Liver (tissue), 9 donors: ENCODE results near the gene CCDC50. TPM values are rescaled to one million over a fixed set of nuclear protein-coding genes. Genes with fewer than 3 reads are reported as not detected.

ENCODE experiments used
- DNase-seq: peaks from one replicate; pipeline ENCODE4 v3.0.0-alpha.2; 2017; ENCODE audit warnings: low spot score
- H3K27ac ChIP-seq, 2 donors: one replicate each; pipeline ENCODE4 v1.7.0; 2013; ENCODE audit warnings: inconsistent platforms in 2 of 2, low read length in 2 of 2, control low read depth in 1 of 2, low read depth in 1 of 2, mild to moderate bottlenecking in 1 of 2
- H3K27me3 ChIP-seq, 4 donors: one replicate each; pipeline versions ENCODE4 v1.6.1 to v1.7.0; 2013; ENCODE audit warnings: low read length in 3 of 4, inconsistent platforms in 1 of 4, mild to moderate bottlenecking in 1 of 4, moderate library complexity in 1 of 4; ENCODE audit not compliant: control insufficient read depth in 4 of 4, insufficient read depth in 4 of 4
- H3K36me3 ChIP-seq, 4 donors: one replicate each; pipeline versions ENCODE4 v1.6.1 to v1.7.0; 2013; ENCODE audit warnings: low read length in 3 of 4, mild to moderate bottlenecking in 3 of 4, low read depth in 1 of 4, moderate library complexity in 1 of 4; ENCODE audit not compliant: control insufficient read depth in 4 of 4, insufficient read depth in 3 of 4
- H3K4me1 ChIP-seq, 4 donors: one replicate each; pipeline versions ENCODE4 v1.6.1 to v1.7.0; 2013; ENCODE audit warnings: low read length in 3 of 4, mild to moderate bottlenecking in 3 of 4, moderate library complexity in 1 of 4; ENCODE audit not compliant: control insufficient read depth in 4 of 4, insufficient read depth in 4 of 4
- H3K4me3 ChIP-seq, 3 donors: one replicate each; pipeline versions ENCODE4 v1.6.1 to v1.7.0; 2013; ENCODE audit warnings: low read length in 3 of 3, control low read depth in 1 of 3, low read depth in 1 of 3, mild to moderate bottlenecking in 1 of 3
- H3K9ac ChIP-seq, 2 donors: one replicate each; pipeline ENCODE4 v1.7.0; 2013; ENCODE audit warnings: low read length in 2 of 2, mild to moderate bottlenecking in 2 of 2, moderate library complexity in 2 of 2, control low read depth in 1 of 2, low read depth in 1 of 2
- H3K9me3 ChIP-seq, 4 donors: one replicate each; pipeline versions ENCODE4 v1.6.1 to v1.7.0; 2013; ENCODE audit warnings: low read length in 3 of 4; ENCODE audit not compliant: control insufficient read depth in 4 of 4
- EGR1 ChIP-seq, 2 donors: IDR thresholded peaks; 2 replicates each; pipeline ENCODE4 v1.6.1; 2016 to 2018; ENCODE audit warnings: antibody characterized with exemption in 2 of 2, low read depth in 2 of 2
- FOXA1 ChIP-seq: IDR thresholded peaks from 2 replicates; pipeline ENCODE4 v1.6.1; 2016; ENCODE audit warnings: antibody characterized with exemption
- FOXA2 ChIP-seq: IDR thresholded peaks from 2 replicates; pipeline ENCODE4 v1.6.1; 2016; ENCODE audit warnings: antibody characterized with exemption
- GABPA ChIP-seq, 2 donors: IDR thresholded peaks in 1 of 2; conservative IDR thresholded peaks in 1 of 2; 2 replicates each; pipeline ENCODE4 v1.6.1; 2016; ENCODE audit warnings: antibody characterized with exemption in 2 of 2, mild to moderate bottlenecking in 1 of 2, moderate library complexity in 1 of 2
- HNF4A ChIP-seq, 2 donors: conservative IDR thresholded peaks; 2 replicates each; pipeline ENCODE4 v1.6.1; 2016; ENCODE audit warnings: antibody characterized with exemption in 2 of 2, mild to moderate bottlenecking in 2 of 2
- JUND ChIP-seq, 2 donors: IDR thresholded peaks; 2 replicates each; pipeline ENCODE4 v1.6.1; 2016; ENCODE audit warnings: antibody characterized with exemption in 2 of 2
- NR2F2 ChIP-seq: IDR thresholded peaks from 2 replicates; pipeline ENCODE4 v1.6.1; 2016; ENCODE audit warnings: antibody characterized with exemption
- RAD21 ChIP-seq, 2 donors: IDR thresholded peaks; 2 replicates each; pipeline ENCODE4 v1.6.1; 2016; ENCODE audit warnings: antibody characterized with exemption in 2 of 2, mild to moderate bottlenecking in 2 of 2
- RXRA ChIP-seq, 2 donors: IDR thresholded peaks; 2 replicates each; pipeline ENCODE4 v1.6.1; 2017 to 2018; ENCODE audit warnings: antibody characterized with exemption in 2 of 2, mild to moderate bottlenecking in 1 of 2
- TAF1 ChIP-seq: conservative IDR thresholded peaks from 2 replicates; pipeline ENCODE4 v1.6.1; 2016; ENCODE audit warnings: antibody characterized with exemption, mild to moderate bottlenecking
- YY1 ChIP-seq: IDR thresholded peaks from 2 replicates; pipeline ENCODE4 v1.6.1; 2016; ENCODE audit warnings: antibody characterized with exemption, mild to moderate bottlenecking
- WGBS: extraction: QIAGEN DNeasy Blood & Tissue Kit; methylation state at CpG from one replicate; pipeline ENCODE4 v1.1.7; 2013; 5-methylcytosine and 5-hydroxymethylcytosine counted together
- polyA plus RNA-seq, 2 donors: library from polyadenylated mRNA; stranded (reverse) in 1 of 2; unstranded in 1 of 2; fragments of 200-250 nt in 1 of 2; fragments of >200 nt in 1 of 2; fragmentation: Nextera tagmentation in 1 of 2; extraction: Ambion mirVana in 1 of 2; gene quantifications; one replicate each; pipeline versions ENCODE4 v1.2.1 to v1.2.3, GENCODE V29; 2013 to 2015
- total RNA-seq, 2 donors: library from RNA; depleted of rRNA; stranded (reverse); fragments of >200 nt; gene quantifications; one replicate each; pipeline ENCODE4 v1.2.3, GENCODE V29; 2014
- TF ChIP-seq, protein P1 (sequence below): IDR thresholded peaks from 2 replicates; pipeline ENCODE4 v1.6.1; 2016; ENCODE audit warnings: antibody characterized with exemption
- TF ChIP-seq, protein P2 (sequence below): IDR thresholded peaks from 2 replicates; pipeline ENCODE4 v1.6.1; 2016; ENCODE audit warnings: antibody characterized with exemption
- TF ChIP-seq, protein P3 (sequence below): fragments of 150-350 bp; IDR thresholded peaks from 2 replicates; pipeline ENCODE4 v1.5.1; 2017; ENCODE audit warnings: improper control_type of control experiment, low read depth, low read length; ENCODE audit not compliant: missing input control
- TF ChIP-seq, protein P4 (sequence below): IDR thresholded peaks from 2 replicates; pipeline ENCODE4 v1.6.1; 2016; ENCODE audit warnings: antibody characterized with exemption, mild to moderate bottlenecking
- donor health status: healthy.
- donor health status: healthy.
- donor health status: healthy.
- donor health status: healthy.
- donor health status: healthy.

Gene CCDC50
- total and polyA plus RNA-seq, 4 donors: 15.4 to 69.0 (median 33.6) TPM

DNA sequence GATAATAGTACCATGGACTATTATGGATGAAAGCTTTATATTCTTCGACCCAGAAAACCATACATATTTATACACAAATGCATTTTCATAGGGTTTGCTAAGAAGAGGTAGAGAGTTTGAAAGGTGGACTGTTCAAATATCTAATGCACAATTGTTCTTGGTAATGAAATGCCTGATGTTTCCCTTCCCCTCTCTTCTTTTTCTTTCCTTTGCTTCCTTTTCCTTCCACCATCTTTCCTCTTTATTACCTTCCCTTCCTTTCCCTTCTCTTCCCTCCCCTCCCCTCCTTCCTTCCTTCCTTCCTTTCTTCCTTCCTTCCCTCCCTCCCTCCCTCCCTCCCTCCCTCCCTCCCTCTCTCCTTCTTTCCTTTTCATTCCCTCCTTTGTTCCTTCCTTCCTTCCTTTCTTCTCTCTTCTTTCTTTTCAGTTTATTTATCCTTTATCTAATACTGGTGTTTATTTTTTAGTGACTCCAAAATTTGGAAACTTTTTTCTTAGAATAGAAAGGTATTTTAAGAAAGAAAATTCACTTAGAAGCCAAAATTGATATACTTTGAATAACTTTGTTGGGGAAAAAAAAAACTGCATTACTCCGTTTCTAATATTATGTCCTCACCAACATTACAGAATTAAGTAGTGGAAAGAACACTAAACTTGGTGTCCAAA lies 109.1 kb downstream of the CCDC50 start:
- Histone ChIP-seq H3K4me3 (no peak overlapping the region), H3K4me1 (no peaks in the 10 kb centered on the region), H3K27ac (no peak overlapping the region), H3K9ac (no peak overlapping the region), H3K36me3 (no peaks in the 10 kb centered on the region), H3K9me3 (no peaks in the 10 kb centered on the region), H3K27me3 (no peaks in the 10 kb centered on the region)
- DNase-seq: no peak
- no peak for TF ChIP-seq NR2F2
- no peak for TF ChIP-seq FOXA2
- TF ChIP-seq HNF4A (conservative IDR thresholded peaks at IDR 0.05): no peak
- TF ChIP-seq JUND (IDR thresholded peaks at IDR 0.05): no peak
- TF ChIP-seq, protein P1, sequence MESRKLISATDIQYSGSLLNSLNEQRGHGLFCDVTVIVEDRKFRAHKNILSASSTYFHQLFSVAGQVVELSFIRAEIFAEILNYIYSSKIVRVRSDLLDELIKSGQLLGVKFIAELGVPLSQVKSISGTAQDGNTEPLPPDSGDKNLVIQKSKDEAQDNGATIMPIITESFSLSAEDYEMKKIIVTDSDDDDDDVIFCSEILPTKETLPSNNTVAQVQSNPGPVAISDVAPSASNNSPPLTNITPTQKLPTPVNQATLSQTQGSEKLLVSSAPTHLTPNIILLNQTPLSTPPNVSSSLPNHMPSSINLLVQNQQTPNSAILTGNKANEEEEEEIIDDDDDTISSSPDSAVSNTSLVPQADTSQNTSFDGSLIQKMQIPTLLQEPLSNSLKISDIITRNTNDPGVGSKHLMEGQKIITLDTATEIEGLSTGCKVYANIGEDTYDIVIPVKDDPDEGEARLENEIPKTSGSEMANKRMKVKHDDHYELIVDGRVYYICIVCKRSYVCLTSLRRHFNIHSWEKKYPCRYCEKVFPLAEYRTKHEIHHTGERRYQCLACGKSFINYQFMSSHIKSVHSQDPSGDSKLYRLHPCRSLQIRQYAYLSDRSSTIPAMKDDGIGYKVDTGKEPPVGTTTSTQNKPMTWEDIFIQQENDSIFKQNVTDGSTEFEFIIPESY: no peak
- 87% methylated on average over 2 of the region's 2 CpGs for WGBS

DNA sequence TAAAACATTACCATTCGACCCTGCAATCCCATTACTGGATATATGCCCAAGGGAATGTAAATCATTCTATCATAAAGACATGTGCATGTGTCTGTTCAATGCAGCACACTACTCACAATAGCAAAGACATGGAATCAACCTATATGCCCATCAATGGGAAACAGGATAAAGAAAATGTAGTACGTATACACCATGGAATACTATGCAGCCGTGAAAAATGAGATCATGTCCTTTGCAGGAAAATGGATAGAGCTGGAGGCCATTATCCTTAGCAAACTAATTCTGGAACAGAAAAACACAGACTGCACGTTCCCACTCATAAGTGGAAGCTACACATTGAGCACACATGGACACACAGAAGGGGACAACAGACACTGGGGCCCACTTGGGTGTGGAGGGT lies 111.3 kb downstream of the CCDC50 start:
- no peak overlapping the region for H3K27ac ChIP-seq
- H3K4me3 ChIP-seq: no peak overlapping the region
- 90% methylated on average over 4 of the region's 4 CpGs for WGBS
- H3K36me3 ChIP-seq: no peaks in the 10 kb centered on the region
- no peaks in the 10 kb centered on the region for H3K9me3 ChIP-seq
- H3K9ac ChIP-seq: no peak overlapping the region
- H3K4me1 ChIP-seq: no peaks in the 10 kb centered on the region
- no peak for DNase-seq
- H3K27me3 ChIP-seq: no peaks in the 10 kb centered on the region
- no peak for TF ChIP-seq YY1
- TF ChIP-seq NR2F2: no peak
- no peak for TF ChIP-seq GABPA (IDR thresholded peaks at IDR 0.05 in 1 of 2, conservative IDR thresholded peaks at IDR 0.05 in 1 of 2)
- TF ChIP-seq FOXA1: no peak
- TF ChIP-seq, protein P1: no peak
- TF ChIP-seq, protein P2, sequence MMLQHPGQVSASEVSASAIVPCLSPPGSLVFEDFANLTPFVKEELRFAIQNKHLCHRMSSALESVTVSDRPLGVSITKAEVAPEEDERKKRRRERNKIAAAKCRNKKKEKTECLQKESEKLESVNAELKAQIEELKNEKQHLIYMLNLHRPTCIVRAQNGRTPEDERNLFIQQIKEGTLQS: no peak
- TF ChIP-seq RXRA (IDR thresholded peaks at IDR 0.05): no peak
- TF ChIP-seq, protein P3, sequence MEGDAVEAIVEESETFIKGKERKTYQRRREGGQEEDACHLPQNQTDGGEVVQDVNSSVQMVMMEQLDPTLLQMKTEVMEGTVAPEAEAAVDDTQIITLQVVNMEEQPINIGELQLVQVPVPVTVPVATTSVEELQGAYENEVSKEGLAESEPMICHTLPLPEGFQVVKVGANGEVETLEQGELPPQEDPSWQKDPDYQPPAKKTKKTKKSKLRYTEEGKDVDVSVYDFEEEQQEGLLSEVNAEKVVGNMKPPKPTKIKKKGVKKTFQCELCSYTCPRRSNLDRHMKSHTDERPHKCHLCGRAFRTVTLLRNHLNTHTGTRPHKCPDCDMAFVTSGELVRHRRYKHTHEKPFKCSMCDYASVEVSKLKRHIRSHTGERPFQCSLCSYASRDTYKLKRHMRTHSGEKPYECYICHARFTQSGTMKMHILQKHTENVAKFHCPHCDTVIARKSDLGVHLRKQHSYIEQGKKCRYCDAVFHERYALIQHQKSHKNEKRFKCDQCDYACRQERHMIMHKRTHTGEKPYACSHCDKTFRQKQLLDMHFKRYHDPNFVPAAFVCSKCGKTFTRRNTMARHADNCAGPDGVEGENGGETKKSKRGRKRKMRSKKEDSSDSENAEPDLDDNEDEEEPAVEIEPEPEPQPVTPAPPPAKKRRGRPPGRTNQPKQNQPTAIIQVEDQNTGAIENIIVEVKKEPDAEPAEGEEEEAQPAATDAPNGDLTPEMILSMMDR: no peak
- no peak for TF ChIP-seq TAF1
- no peak for TF ChIP-seq JUND (IDR thresholded peaks at IDR 0.05)
- TF ChIP-seq RAD21 (IDR thresholded peaks at IDR 0.05): no peak
- TF ChIP-seq EGR1 (IDR thresholded peaks at IDR 0.05; ENCODE audit: low read depth in 2 of 2): no peak
- no peak for TF ChIP-seq HNF4A (conservative IDR thresholded peaks at IDR 0.05)
- TF ChIP-seq, protein P4, sequence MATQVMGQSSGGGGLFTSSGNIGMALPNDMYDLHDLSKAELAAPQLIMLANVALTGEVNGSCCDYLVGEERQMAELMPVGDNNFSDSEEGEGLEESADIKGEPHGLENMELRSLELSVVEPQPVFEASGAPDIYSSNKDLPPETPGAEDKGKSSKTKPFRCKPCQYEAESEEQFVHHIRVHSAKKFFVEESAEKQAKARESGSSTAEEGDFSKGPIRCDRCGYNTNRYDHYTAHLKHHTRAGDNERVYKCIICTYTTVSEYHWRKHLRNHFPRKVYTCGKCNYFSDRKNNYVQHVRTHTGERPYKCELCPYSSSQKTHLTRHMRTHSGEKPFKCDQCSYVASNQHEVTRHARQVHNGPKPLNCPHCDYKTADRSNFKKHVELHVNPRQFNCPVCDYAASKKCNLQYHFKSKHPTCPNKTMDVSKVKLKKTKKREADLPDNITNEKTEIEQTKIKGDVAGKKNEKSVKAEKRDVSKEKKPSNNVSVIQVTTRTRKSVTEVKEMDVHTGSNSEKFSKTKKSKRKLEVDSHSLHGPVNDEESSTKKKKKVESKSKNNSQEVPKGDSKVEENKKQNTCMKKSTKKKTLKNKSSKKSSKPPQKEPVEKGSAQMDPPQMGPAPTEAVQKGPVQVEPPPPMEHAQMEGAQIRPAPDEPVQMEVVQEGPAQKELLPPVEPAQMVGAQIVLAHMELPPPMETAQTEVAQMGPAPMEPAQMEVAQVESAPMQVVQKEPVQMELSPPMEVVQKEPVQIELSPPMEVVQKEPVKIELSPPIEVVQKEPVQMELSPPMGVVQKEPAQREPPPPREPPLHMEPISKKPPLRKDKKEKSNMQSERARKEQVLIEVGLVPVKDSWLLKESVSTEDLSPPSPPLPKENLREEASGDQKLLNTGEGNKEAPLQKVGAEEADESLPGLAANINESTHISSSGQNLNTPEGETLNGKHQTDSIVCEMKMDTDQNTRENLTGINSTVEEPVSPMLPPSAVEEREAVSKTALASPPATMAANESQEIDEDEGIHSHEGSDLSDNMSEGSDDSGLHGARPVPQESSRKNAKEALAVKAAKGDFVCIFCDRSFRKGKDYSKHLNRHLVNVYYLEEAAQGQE: no peak
- no peak for TF ChIP-seq FOXA2
